SU-DHL-6 (cell line): ENCODE results near the gene CXXC4.

Experiments used
- H2AFZ ChIP-seq: fragments of 200-600 bp; sonication (generic); 2 replicates; pipeline ENCODE4 v1.6.1; 2014; ENCODE audit warnings: low read depth, mild to moderate bottlenecking, moderate library complexity, mixed read lengths, antibody characterized with exemption, low read length; ENCODE audit not compliant: severe bottlenecking
- H3F3A ChIP-seq: fragments of 200-600 bp; shearing (Covaris generic); 2 replicates; pipeline ENCODE4 v1.6.0; 2016; ENCODE audit warnings: antibody characterized with exemption, mild to moderate bottlenecking; ENCODE audit not compliant: insufficient read depth
- H3K27ac ChIP-seq: fragments of 200-600 bp; sonication (generic); 2 replicates; pipeline ENCODE4 v1.5.1; 2016; ENCODE audit warnings: low read depth, mild to moderate bottlenecking, low read length, moderate library complexity, mixed read lengths
- H3K27me3 ChIP-seq: fragments of 200-600 bp; sonication (generic), shearing (Covaris generic); 2 replicates; pipeline ENCODE4 v1.6.0; 2014; ENCODE audit warnings: mild to moderate bottlenecking, low read length
- H3K36me3 ChIP-seq: fragments of 200-600 bp; sonication (generic); 2 replicates; pipeline ENCODE4 v1.6.1; 2014; ENCODE audit warnings: mild to moderate bottlenecking, low read length, mixed read lengths
- H3K4me2 ChIP-seq: fragments of 300-600, 200-600 bp; shearing (Covaris generic), sonication (generic); 2 replicates; pipeline ENCODE4 v1.6.0; 2014; ENCODE audit warnings: low read length, low read depth, mild to moderate bottlenecking; ENCODE audit not compliant: poor library complexity, severe bottlenecking
- H3K4me3 ChIP-seq: fragments of 200-600 bp; sonication (generic); 2 replicates; pipeline ENCODE4 v1.5.1; 2014; ENCODE audit warnings: antibody characterized with exemption, low read length, mild to moderate bottlenecking, mixed read lengths; ENCODE audit not compliant: insufficient read depth, poor library complexity, severe bottlenecking
- H3K79me2 ChIP-seq: fragments of 200-600 bp; sonication (generic); 2 replicates; pipeline ENCODE4 v1.6.1; 2014; ENCODE audit warnings: mild to moderate bottlenecking, low read length, moderate library complexity; ENCODE audit not compliant: insufficient read depth
- H3K9ac ChIP-seq: fragments of 200-600 bp; sonication (generic); 2 replicates; pipeline ENCODE4 v1.7.0; 2014; ENCODE audit warnings: mild to moderate bottlenecking, low read length
- H3K9me2 ChIP-seq: fragments of 200-600 bp; sonication (generic); replicated peaks from 2 replicates; pipeline ENCODE4 v1.6.1; 2014; ENCODE audit warnings: low read length; ENCODE audit not compliant: insufficient read depth
- H3K9me3 ChIP-seq: fragments of 200-600 bp; sonication (generic); 2 replicates; pipeline ENCODE4 v1.6.1; 2014; ENCODE audit warnings: low read length, mixed read lengths; ENCODE audit not compliant: insufficient read depth
- H4K20me1 ChIP-seq: fragments of 200-600 bp; sonication (generic); 2 replicates; pipeline ENCODE4 v1.6.1; 2014; ENCODE audit warnings: low read depth, mild to moderate bottlenecking, antibody characterized with exemption, low read length, moderate library complexity, mixed read lengths
- EZH2phosphoT487 ChIP-seq: fragments of 200-600 bp; sonication (generic), shearing (Covaris generic); conservative IDR thresholded peaks from 2 replicates; pipeline ENCODE4 v1.6.1; 2018; ENCODE audit warnings: mild to moderate bottlenecking, antibody characterized with exemption, low read length, moderate library complexity, mixed read lengths
- TF ChIP-seq, protein P1 (sequence below): fragments of 200-600 bp; sonication (generic); IDR thresholded peaks from one replicate; pipeline ENCODE4 v1.5.1; 2017; ENCODE audit warnings: antibody characterized with exemption, mild to moderate bottlenecking, low read length, moderate library complexity; ENCODE audit not compliant: insufficient read depth, poor library complexity, severe bottlenecking

Gene CXXC4

GRCh38 chr4:104500442-104500841, 5.7 kb upstream of the CXXC4 start:
- Histone ChIP-seq H3K4me2 (no peak overlapping the region), H3K9me2 (no peaks in the 10 kb centered on the region), H4K20me1 (no peaks in the 10 kb centered on the region), H3K79me2 (no peaks in the 10 kb centered on the region), H3K9ac (no peak overlapping the region), H3K27ac (no peak overlapping the region), H3K36me3 (no peaks in the 10 kb centered on the region), H3F3A (peaks cover 6% of the 10 kb centered on the region; the same call in 1 of the 2 replicates), H2AFZ (no peak overlapping the region), H3K27me3 (no peaks in the 10 kb centered on the region), H3K4me3 (no peak overlapping the region), H3K9me3 (no peaks in the 10 kb centered on the region)
- no peak for TF ChIP-seq EZH2phosphoT487

GRCh38 chr4:104494185-104494584, 509 bp downstream of the CXXC4 start:
- TF ChIP-seq, protein P1, sequence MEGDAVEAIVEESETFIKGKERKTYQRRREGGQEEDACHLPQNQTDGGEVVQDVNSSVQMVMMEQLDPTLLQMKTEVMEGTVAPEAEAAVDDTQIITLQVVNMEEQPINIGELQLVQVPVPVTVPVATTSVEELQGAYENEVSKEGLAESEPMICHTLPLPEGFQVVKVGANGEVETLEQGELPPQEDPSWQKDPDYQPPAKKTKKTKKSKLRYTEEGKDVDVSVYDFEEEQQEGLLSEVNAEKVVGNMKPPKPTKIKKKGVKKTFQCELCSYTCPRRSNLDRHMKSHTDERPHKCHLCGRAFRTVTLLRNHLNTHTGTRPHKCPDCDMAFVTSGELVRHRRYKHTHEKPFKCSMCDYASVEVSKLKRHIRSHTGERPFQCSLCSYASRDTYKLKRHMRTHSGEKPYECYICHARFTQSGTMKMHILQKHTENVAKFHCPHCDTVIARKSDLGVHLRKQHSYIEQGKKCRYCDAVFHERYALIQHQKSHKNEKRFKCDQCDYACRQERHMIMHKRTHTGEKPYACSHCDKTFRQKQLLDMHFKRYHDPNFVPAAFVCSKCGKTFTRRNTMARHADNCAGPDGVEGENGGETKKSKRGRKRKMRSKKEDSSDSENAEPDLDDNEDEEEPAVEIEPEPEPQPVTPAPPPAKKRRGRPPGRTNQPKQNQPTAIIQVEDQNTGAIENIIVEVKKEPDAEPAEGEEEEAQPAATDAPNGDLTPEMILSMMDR: no peak
- TF ChIP-seq EZH2phosphoT487: no peak
- no peaks in the 10 kb centered on the region for H3K79me2 ChIP-seq
- H3K9me2 ChIP-seq: no peaks in the 10 kb centered on the region
- H3K27ac ChIP-seq: peak overlapping the region; percentile 83; the same call in 1 of the 2 replicates
- no peaks in the 10 kb centered on the region for H3K9me3 ChIP-seq
- peak overlapping the region; percentile 72 for H3K4me2 ChIP-seq
- peak overlapping the region; percentile 48 for H2AFZ ChIP-seq
- H4K20me1 ChIP-seq: no peaks in the 10 kb centered on the region
- H3K4me3 ChIP-seq: peak overlapping the region; percentile 67
- peak overlapping the region; percentile 58 for H3K9ac ChIP-seq
- H3K36me3 ChIP-seq: no peaks in the 10 kb centered on the region
- H3F3A ChIP-seq: peaks cover 41% of the 10 kb centered on the region
- no peaks in the 10 kb centered on the region for H3K27me3 ChIP-seq

- peak overlapping the region; percentile 83 for H3K27ac ChIP-seq
- no peaks in the 10 kb centered on the region for H3K9me3 ChIP-seq
These were observed 1.4 kb downstream of the CXXC4 start for GRCh38 chr4:104493081-104493831.

More at GRCh38 chr4:104493081-104493831, 1.4 kb downstream of the CXXC4 start:
- H3F3A ChIP-seq: peaks cover 41% of the 10 kb centered on the region
- no peaks in the 10 kb centered on the region for H4K20me1 ChIP-seq
- TF ChIP-seq EZH2phosphoT487: no peak
- TF ChIP-seq, protein P1: no peak
- H2AFZ ChIP-seq: no peak overlapping the region
- H3K79me2 ChIP-seq: no peaks in the 10 kb centered on the region
- H3K9me2 ChIP-seq: no peaks in the 10 kb centered on the region
- H3K36me3 ChIP-seq: no peaks in the 10 kb centered on the region
- H3K27me3 ChIP-seq: no peaks in the 10 kb centered on the region
- H3K4me2 ChIP-seq: peak overlapping the region; percentile 72
- peak overlapping the region; percentile 58 for H3K9ac ChIP-seq
- peak overlapping the region; percentile 67 for H3K4me3 ChIP-seq
